ENCODE measurements around the gene SLC13A3. TPM values are rescaled to one million over a fixed set of nuclear protein-coding genes. Genes with fewer than 3 reads are reported as not detected.

The SLC13A3 gene
- total and polyA plus RNA-seq, 2 of the 4 experiments (the other 2 are of a cell fraction) = 2.5 to 4.2 TPM

DNA sequence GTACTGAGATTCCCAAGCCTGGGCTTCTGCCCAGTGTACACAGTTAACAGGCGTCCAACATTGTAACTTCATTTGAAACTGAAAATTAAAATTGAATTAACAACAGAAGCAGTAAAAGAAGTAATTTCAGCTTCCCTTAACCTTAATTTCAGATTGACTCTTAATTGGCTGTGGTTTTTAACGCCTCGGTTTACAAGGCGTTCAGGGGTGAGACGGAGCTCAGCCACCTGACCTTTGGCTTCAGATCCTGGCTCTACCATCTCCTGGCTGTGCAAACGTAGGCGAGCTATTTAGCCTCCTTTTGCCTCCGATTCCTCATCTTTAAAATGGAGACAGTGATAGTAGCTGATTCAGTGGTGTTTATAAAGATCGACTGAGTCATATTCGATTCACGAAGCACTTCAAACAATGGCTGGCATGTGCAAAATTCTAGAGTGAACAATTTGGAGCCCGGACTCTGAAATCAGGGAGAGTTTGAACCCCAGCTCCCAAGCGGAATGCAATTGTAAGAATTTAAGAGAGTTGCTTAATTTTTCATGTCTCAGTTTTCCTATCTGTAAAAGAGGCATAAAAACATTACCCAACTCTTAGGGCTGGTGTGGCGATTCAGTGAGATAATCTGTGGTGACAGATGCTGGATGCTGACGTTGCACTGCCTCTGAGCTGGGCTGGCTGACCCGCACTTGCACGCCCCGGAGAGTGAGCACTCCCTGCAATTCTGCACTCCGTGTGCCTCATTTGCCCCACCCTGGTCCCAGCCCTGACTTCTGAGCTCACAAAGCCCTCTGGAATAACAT, 77.3 kb downstream of the SLC13A3 start:
- Histone ChIP-seq H3K9me1 (ENCODE audit: insufficient read depth, low read length) (no peaks in the 10 kb centered on the region), H4K8ac (ENCODE audit: low read depth in 2 of 2, low read length in 2 of 2) (no peak overlapping the region), H2BK15ac (ENCODE audit: low read depth, low read length) (no peak overlapping the region), H2AFZ (replicated peaks; ENCODE audit: low read length, poor library complexity) (peak overlapping the region; percentile 65), H3K79me1 (ENCODE audit: low read depth in 1 of 2, low read length in 2 of 2) (no peaks in the 10 kb centered on the region), H4K20me1 (ENCODE audit: insufficient read depth, low read length) (no peaks in the 10 kb centered on the region), H3K14ac (replicated peaks; ENCODE audit: low read depth, low read length) (no peak overlapping the region), H2BK5ac (ENCODE audit: low read depth, low read length, poor library complexity, severe bottlenecking) (no peak overlapping the region), H2AK5ac (ENCODE audit: low read depth, low read length) (no peak overlapping the region), H3K4me1 (ENCODE audit: control insufficient read depth, insufficient read depth, low read length) (peaks cover 2% of the 10 kb centered on the region; the same call in 1 of the 2 replicates), H4K5ac (ENCODE audit: low read depth, low read length) (no peak overlapping the region), H3K36me3 (ENCODE audit: control insufficient read depth, insufficient read depth, low read length) (no peaks in the 10 kb centered on the region), H2BK120ac (ENCODE audit: low read depth, low read length) (no peak overlapping the region), H3K4ac (ENCODE audit: low read depth, low read length) (no peak overlapping the region), H3K4me3 (ENCODE audit: insufficient read depth, low read depth, low read length) (no peak overlapping the region), H3K23ac (ENCODE audit: low read depth, low read length) (no peak overlapping the region), H3K27me3 (ENCODE audit: control insufficient read depth, insufficient read depth, low read length) (0 out of 2 replicates have a peak, but pooled peaks cover 2% of the 10 kb centered on the region), H3K9ac (ENCODE audit: low read depth, low read length) (no peak overlapping the region), H3K18ac (ENCODE audit: low read depth, low read length) (no peak overlapping the region), H4K91ac (ENCODE audit: insufficient read depth, low read depth, low read length) (no peak overlapping the region), H3K4me2 (ENCODE audit: low read depth, low read length) (peak overlapping the region; percentile 46; the same call in 1 of the 2 replicates), H3K9me3 (ENCODE audit: control insufficient read depth, insufficient read depth, low read length) (no peaks in the 10 kb centered on the region), H2AK9ac (replicated peaks; ENCODE audit: low read depth, low read length, poor library complexity) (no peak overlapping the region), H3K27ac (ENCODE audit: insufficient read depth, low read length) (no peak overlapping the region), H2BK20ac (ENCODE audit: low read depth, low read length) (no peak overlapping the region), H3K56ac (ENCODE audit: extremely low read depth, insufficient read depth, low read length) (no peak overlapping the region)
- TF ChIP-seq SMC3 (IDR thresholded peaks at IDR 0.05; ENCODE audit: low read depth, low read length) = no peak
- TF ChIP-seq POLR2A (IDR thresholded peaks at IDR 0.05; ENCODE audit: low read depth, low read length) = no peak
- TF ChIP-seq NFE2L2 (IDR thresholded peaks at IDR 0.05; ENCODE audit: low read depth, low read length) = no peak
- TF ChIP-seq RAD21 (IDR thresholded peaks at IDR 0.05; ENCODE audit: low read length) = no peak
- peak; percentile 42; the same call in 1 of the 2 replicates for TF ChIP-seq BHLHE40 (IDR thresholded peaks at IDR 0.05; ENCODE audit: low read depth, low read length)
- in situ Hi-C loops (cut with MboI; ENCODE audit: low sequenced_read_pairs) (no loop called here), intact Hi-C loops (cut with micrococcal nuclease) (no loop called here), dilution Hi-C loops (cut with HindIII; ENCODE audit: low sequenced_read_pairs, unreplicated experiment) (no loop called here)
- ChIA-PET CTCF (interaction anchor here (1.5 kb wide), 1 partner anchor 11 kb away, joined by 5 read pairs; no protein-coding TSS in a partner anchor), POLR2A (ENCODE audit: unreplicated experiment) (no interaction called here)
- 30% methylated on average over 4 of the region's 19 CpGs; no CpG with 5 or more reads in 1 of the 2 experiments for WGBS, 2 experiments (ENCODE audit: extremely low coverage in 2 of 2, insufficient read length in 1 of 2)
- peak; percentile 77 for ATAC-seq (ENCODE audit: low read depth)
- peak; percentile 45 for DNase-seq
- BruUV-seq (replicated peaks) = no TSS peak
